HepG2 (cell line): ENCODE measurements around the gene NME4. TPM values are rescaled to one million over a fixed set of nuclear protein-coding genes. Genes with fewer than 3 reads are reported as not detected.

Experiments
- ARID2 ChIP-seq: sonication (generic); formaldehyde crosslinking; IDR thresholded peaks from 2 replicates; pipeline ENCODE4 v1.8.1; 2022; ENCODE audit warnings: mild to moderate bottlenecking, missing genetic modification reagents, borderline replicate concordance
- ESRRA ChIP-seq: sonication (generic); formaldehyde crosslinking; IDR thresholded peaks from 2 replicates; pipeline ENCODE4 v1.5.1; 2020; ENCODE audit warnings: mild to moderate bottlenecking, low read depth, missing genetic modification reagents
- GZF1 ChIP-seq: sonication (generic); formaldehyde crosslinking; IDR thresholded peaks from 2 replicates; pipeline ENCODE4 v1.5.1; 2020; ENCODE audit warnings: mild to moderate bottlenecking, missing genetic modification reagents
- KDM1A ChIP-seq: IDR thresholded peaks from 2 replicates; pipeline ENCODE4 v1.6.1; 2016; ENCODE audit warnings: missing compliant biosample characterization
- LCORL ChIP-seq, 2 experiments: fragments of 450-650 bp in 1 of 2; sonication (generic) in 1 of 2; formaldehyde crosslinking in 1 of 2; IDR thresholded peaks; 2 replicates each; pipeline versions ENCODE4 v1.5.0 to v1.6.1; 2017 to 2020; ENCODE audit warnings: antibody characterized with exemption in 1 of 2, missing genetic modification reagents in 1 of 2
- NFYC ChIP-seq: IDR thresholded peaks from 2 replicates; pipeline ENCODE4 v1.6.1; 2016; ENCODE audit warnings: missing genetic modification reagents, missing compliant biosample characterization
- RFX1 ChIP-seq: fragments of 450-650 bp; IDR thresholded peaks from 2 replicates; pipeline ENCODE4 v1.6.1; 2017
- SIX1 ChIP-seq: sonication (generic); formaldehyde crosslinking; IDR thresholded peaks from 2 replicates; pipeline ENCODE4 v1.4.0; 2020; ENCODE audit warnings: missing genetic modification reagents, borderline replicate concordance
- SMARCC2 ChIP-seq: fragments of 450-650 bp; IDR thresholded peaks from 2 replicates; pipeline ENCODE4 v1.6.1; 2017; ENCODE audit warnings: antibody characterized with exemption, mild to moderate bottlenecking
- THAP11 ChIP-seq: IDR thresholded peaks from 2 replicates; pipeline ENCODE4 v1.6.1; 2016; ENCODE audit warnings: missing biosample characterization, missing genetic modification reagents
- ZFP1 ChIP-seq: IDR thresholded peaks from 2 replicates; pipeline ENCODE4 v1.6.1; 2016
- ZNF430 ChIP-seq: sonication (generic); formaldehyde crosslinking; IDR thresholded peaks from 2 replicates; pipeline ENCODE4 v1.9.0; 2021; ENCODE audit warnings: mild to moderate bottlenecking, missing genetic modification reagents
- ZNF460 ChIP-seq: sonication (generic); formaldehyde crosslinking; IDR thresholded peaks from 2 replicates; pipeline ENCODE4 v1.5.1; 2020; ENCODE audit warnings: missing genetic modification reagents, mild to moderate bottlenecking, borderline replicate concordance
- polyA plus RNA-seq, 8 experiments: library from polyadenylated mRNA; depleted of rRNA in 3 of 8; stranded (reverse) in 7 of 8; unstranded in 1 of 8; fragments of >200 nt; fragmentation: Illumina TruSeq in 4 of 8; extraction: Trizol in 4 of 8; gene quantifications; 2 replicates each; pipeline versions ENCODE4 v1.2.1 to v1.2.3, GENCODE V29; 2011 to 2016; ENCODE audit warnings: low read depth in 4 of 8, missing spikeins in 1 of 8, mixed read lengths in 1 of 8; ENCODE audit not compliant: insufficient read depth in 1 of 8
- total RNA-seq, 5 experiments: library from RNA; depleted of rRNA; stranded (reverse); fragments of >200 nt; fragmentation: Illumina TruSeq; extraction: Trizol; gene quantifications; 2 replicates each; pipeline ENCODE4 v1.2.3, GENCODE V29; 2016; ENCODE audit warnings: low read depth in 1 of 5
- TF ChIP-seq, protein P1 (sequence below), 2 experiments: IDR thresholded peaks; 2 replicates each; pipeline ENCODE4 v1.6.1; 2011 to 2012; ENCODE audit warnings: low read length in 2 of 2, borderline replicate concordance in 1 of 2, low read depth in 1 of 2, mild to moderate bottlenecking in 1 of 2, moderate library complexity in 1 of 2
- TF ChIP-seq, protein P2 (sequence below): sonication (generic); formaldehyde crosslinking; IDR thresholded peaks from 2 replicates; pipeline ENCODE4 v1.8.1; 2023; ENCODE audit warnings: mild to moderate bottlenecking, moderate library complexity, missing genetic modification reagents
- TF ChIP-seq, protein P3 (sequence below): sonication (generic); formaldehyde crosslinking; IDR thresholded peaks from 2 replicates; pipeline ENCODE4 v1.4.0; 2020; ENCODE audit warnings: mild to moderate bottlenecking, missing genetic modification reagents

The NME4 gene
- total and polyA plus RNA-seq, 2 of the 13 experiments (the other 11 are each of a cell fraction or from before 2014, with no cell fraction given) = 121 to 263 TPM

DNA sequence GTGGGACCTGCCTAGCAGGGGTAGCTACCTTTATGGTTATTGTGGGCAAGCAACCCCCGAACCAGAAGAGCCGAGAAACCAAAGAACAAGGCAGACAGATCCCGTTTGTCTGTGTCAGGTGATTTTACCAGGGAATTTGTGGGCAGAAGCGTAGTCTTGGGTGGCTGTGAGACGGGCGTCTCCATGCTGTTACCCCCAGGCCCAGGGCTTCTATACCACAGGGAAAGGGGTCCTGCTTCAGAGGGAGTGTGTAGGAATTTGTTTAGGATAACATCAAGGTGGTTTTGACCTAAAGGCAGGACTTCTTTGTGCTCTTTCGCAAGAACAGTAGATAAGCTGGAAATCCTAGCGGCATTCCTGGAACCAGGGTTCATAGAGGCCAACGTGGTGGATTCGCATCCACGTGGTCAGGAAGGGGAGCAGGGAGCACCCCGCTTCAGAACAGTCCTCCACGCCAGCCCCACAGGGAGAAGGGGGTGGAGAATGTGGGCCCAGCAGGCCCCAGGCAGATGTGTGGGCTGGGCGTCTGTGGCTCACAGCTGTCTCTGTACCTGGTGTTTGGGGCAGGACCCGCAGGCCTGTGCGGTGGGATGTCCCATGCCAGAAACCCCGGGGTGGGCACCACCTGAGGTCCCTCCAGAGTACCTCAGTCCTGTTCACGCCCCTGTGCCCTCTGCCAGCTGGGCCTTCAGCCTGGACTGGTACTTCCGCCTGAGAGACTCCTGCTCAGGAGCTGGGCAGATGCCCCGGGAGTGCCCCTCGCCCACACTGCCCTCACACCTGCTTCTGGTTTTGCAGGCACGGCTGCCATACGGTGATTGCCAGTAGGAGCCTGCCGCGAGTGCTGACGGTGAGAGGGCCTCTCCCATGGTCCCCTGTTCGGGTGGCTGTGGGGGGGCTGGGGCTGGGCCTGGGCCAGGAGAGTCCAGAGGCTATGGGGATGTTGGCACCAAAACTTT, 8.8 kb downstream of the NME4 start (continued):
- no peak; the same call in 1 of the 2 replicates for TF ChIP-seq ARID2
- TF ChIP-seq, protein P1, sequence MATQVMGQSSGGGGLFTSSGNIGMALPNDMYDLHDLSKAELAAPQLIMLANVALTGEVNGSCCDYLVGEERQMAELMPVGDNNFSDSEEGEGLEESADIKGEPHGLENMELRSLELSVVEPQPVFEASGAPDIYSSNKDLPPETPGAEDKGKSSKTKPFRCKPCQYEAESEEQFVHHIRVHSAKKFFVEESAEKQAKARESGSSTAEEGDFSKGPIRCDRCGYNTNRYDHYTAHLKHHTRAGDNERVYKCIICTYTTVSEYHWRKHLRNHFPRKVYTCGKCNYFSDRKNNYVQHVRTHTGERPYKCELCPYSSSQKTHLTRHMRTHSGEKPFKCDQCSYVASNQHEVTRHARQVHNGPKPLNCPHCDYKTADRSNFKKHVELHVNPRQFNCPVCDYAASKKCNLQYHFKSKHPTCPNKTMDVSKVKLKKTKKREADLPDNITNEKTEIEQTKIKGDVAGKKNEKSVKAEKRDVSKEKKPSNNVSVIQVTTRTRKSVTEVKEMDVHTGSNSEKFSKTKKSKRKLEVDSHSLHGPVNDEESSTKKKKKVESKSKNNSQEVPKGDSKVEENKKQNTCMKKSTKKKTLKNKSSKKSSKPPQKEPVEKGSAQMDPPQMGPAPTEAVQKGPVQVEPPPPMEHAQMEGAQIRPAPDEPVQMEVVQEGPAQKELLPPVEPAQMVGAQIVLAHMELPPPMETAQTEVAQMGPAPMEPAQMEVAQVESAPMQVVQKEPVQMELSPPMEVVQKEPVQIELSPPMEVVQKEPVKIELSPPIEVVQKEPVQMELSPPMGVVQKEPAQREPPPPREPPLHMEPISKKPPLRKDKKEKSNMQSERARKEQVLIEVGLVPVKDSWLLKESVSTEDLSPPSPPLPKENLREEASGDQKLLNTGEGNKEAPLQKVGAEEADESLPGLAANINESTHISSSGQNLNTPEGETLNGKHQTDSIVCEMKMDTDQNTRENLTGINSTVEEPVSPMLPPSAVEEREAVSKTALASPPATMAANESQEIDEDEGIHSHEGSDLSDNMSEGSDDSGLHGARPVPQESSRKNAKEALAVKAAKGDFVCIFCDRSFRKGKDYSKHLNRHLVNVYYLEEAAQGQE (IDR thresholded peaks at IDR 0.05; ENCODE audit: borderline replicate concordance in 1 of 2, low read depth in 1 of 2, low read length in 2 of 2) = peak in 1 of 2 experiments; percentile 57; a peak in 1 of 4 replicates
- TF ChIP-seq, protein P2, sequence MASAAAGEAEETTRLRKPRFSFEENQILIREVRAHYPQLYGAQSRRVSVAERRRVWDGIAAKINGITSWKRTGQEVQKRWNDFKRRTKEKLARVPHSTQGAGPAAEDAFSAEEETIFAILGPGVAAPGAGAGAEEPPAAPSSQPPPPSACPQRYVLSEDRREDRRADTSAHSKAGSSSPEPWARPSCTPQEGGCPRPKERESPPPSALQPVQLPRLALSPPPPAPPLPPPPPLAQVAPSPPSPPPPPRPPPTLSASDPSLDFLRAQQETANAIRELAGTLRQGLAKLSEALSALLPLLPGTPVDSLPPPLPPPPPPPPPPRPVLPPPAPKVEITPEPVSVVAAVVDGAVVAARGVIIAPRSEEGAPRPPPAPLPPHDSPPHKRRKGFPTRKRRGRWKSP (CRISPR knock-in tag) = peak; percentile 65
- peak; percentile 47; the same call in 1 of the 2 replicates for TF ChIP-seq NFYC (CRISPR knock-in tag)
- TF ChIP-seq ZNF430 (CRISPR knock-in tag) = 0 out of 2 replicates have a peak, but pooled peaks have one; percentile 59
- peak; percentile 82 for TF ChIP-seq THAP11 (CRISPR knock-in tag)
- peak; percentile 61; the same call in 1 of the 2 replicates for TF ChIP-seq GZF1
- TF ChIP-seq, protein P3, sequence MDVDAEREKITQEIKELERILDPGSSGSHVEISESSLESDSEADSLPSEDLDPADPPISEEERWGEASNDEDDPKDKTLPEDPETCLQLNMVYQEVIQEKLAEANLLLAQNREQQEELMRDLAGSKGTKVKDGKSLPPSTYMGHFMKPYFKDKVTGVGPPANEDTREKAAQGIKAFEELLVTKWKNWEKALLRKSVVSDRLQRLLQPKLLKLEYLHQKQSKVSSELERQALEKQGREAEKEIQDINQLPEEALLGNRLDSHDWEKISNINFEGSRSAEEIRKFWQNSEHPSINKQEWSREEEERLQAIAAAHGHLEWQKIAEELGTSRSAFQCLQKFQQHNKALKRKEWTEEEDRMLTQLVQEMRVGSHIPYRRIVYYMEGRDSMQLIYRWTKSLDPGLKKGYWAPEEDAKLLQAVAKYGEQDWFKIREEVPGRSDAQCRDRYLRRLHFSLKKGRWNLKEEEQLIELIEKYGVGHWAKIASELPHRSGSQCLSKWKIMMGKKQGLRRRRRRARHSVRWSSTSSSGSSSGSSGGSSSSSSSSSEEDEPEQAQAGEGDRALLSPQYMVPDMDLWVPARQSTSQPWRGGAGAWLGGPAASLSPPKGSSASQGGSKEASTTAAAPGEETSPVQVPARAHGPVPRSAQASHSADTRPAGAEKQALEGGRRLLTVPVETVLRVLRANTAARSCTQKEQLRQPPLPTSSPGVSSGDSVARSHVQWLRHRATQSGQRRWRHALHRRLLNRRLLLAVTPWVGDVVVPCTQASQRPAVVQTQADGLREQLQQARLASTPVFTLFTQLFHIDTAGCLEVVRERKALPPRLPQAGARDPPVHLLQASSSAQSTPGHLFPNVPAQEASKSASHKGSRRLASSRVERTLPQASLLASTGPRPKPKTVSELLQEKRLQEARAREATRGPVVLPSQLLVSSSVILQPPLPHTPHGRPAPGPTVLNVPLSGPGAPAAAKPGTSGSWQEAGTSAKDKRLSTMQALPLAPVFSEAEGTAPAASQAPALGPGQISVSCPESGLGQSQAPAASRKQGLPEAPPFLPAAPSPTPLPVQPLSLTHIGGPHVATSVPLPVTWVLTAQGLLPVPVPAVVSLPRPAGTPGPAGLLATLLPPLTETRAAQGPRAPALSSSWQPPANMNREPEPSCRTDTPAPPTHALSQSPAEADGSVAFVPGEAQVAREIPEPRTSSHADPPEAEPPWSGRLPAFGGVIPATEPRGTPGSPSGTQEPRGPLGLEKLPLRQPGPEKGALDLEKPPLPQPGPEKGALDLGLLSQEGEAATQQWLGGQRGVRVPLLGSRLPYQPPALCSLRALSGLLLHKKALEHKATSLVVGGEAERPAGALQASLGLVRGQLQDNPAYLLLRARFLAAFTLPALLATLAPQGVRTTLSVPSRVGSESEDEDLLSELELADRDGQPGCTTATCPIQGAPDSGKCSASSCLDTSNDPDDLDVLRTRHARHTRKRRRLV (CRISPR knock-in tag) = no peak
- no peak for TF ChIP-seq SIX1 (CRISPR knock-in tag)
- no peak for TF ChIP-seq RFX1
- peak; percentile 32; the same call in 1 of the 2 replicates for TF ChIP-seq KDM1A (CRISPR knock-in tag)
- peak; percentile 56; the same call in 1 of the 2 replicates for TF ChIP-seq ZFP1
- TF ChIP-seq SMARCC2 = no peak
- no peak; the same call in 1 of the 2 replicates for TF ChIP-seq ESRRA
- peak; percentile 50; the same call in 1 of the 2 replicates for TF ChIP-seq ZNF460 (CRISPR knock-in tag)
- peak; percentile 61; the same call in 1 of the 2 replicates for TF ChIP-seq LCORL (IDR thresholded peaks at IDR 0.05)
- peak; percentile 96 for TF ChIP-seq LCORL (CRISPR knock-in tag; IDR thresholded peaks at IDR 0.05)
